Kidney tubule cell (primary cell): ENCODE measurements around the gene RAB15.

Experiments used
- DNase-seq: peaks from one replicate; pipeline ENCODE4 v3.0.0-alpha.2; 2018; ENCODE audit warnings: low spot score

Gene RAB15

GRCh38 chr14:64990296-64990695 lies 18.2 kb upstream of the RAB15 start:
- DNase-seq, result no peak

GRCh38 chr14:64987438-64987767 lies 15.3 kb upstream of the RAB15 start:
- DNase-seq, result peak; percentile 41

GRCh38 chr14:64986648-64987437 lies 14.7 kb upstream of the RAB15 start, which contains the start of gene FNTB:
Gene FNTB, plus strand, starts transcription at chr14:64986895. Its CDS starts 59 bp downstream, at chr14:64986954.
- DNase-seq, result peak; percentile 97

- DNase-seq, result peak; percentile 60
These were observed 11.5 kb upstream of the RAB15 start for GRCh38 chr14:64983439-64984310.

- peak; percentile 66 for DNase-seq
These were observed 7.4 kb upstream of the RAB15 start for GRCh38 chr14:64979336-64980074.

- DNase-seq, result no peak
These were observed 2.4 kb upstream of the RAB15 start for GRCh38 chr14:64974563-64974962.

- no peak for DNase-seq
These were observed 1.7 kb upstream of the RAB15 start for GRCh38 chr14:64973826-64974225.

- DNase-seq, result no peak
These were observed 898 bp upstream of the RAB15 start for GRCh38 chr14:64973026-64973442.

- no peak for DNase-seq
These were observed 619 bp downstream of the RAB15 start for GRCh38 chr14:64971491-64971942.

- peak; percentile 89 for DNase-seq
These were observed 1.2 kb downstream of the RAB15 start for GRCh38 chr14:64970776-64971477.

- no peak for DNase-seq
These were observed 2.1 kb downstream of the RAB15 start for GRCh38 chr14:64970041-64970440.

GRCh38 chr14:64968651-64969050 lies 3.5 kb downstream of the RAB15 start:
- no peak for DNase-seq

- DNase-seq, result no peak
These were observed 4.0 kb downstream of the RAB15 start for GRCh38 chr14:64968167-64968566.

- DNase-seq, result no peak
These were observed 5.2 kb downstream of the RAB15 start for GRCh38 chr14:64966976-64967375.

GRCh38 chr14:64965356-64966000 lies 6.7 kb downstream of the RAB15 start:
- DNase-seq, result no peak

- no peak for DNase-seq
These were observed 8.5 kb downstream of the RAB15 start for GRCh38 chr14:64963611-64964010.

- peak; percentile 29 for DNase-seq
These were observed 11.3 kb downstream of the RAB15 start for GRCh38 chr14:64960762-64961276.

- DNase-seq, result no peak
These were observed 13.4 kb downstream of the RAB15 start for GRCh38 chr14:64958743-64959142.

- no peak for DNase-seq
These were observed 13.9 kb downstream of the RAB15 start for GRCh38 chr14:64958201-64958600.

GRCh38 chr14:64956697-64957406 lies 15.3 kb downstream of the RAB15 start:
- DNase-seq, result no peak
